D721Med (cell line): Measurements from ENCODE around the gene CLRN1.

Source experiments
- DNase-seq: peaks from one replicate; pipeline ENCODE4 v3.0.0; 2011; ENCODE audit warnings: low spot score; ENCODE audit not compliant: insufficient read length
- FAIRE-seq: peaks from 2 replicates; lab custom pipeline; 2011; peaks lifted over from hg19 to GRCh38; lab: Jason Lieb, UNC
- TF ChIP-seq, protein P1 (sequence below): IDR thresholded peaks from 2 replicates; pipeline ENCODE4 v1.5.1; 2012; ENCODE audit warnings: mild to moderate bottlenecking, control low read depth; ENCODE audit not compliant: insufficient read depth; ENCODE audit errors: missing control alignments

The CLRN1 gene, protein sequence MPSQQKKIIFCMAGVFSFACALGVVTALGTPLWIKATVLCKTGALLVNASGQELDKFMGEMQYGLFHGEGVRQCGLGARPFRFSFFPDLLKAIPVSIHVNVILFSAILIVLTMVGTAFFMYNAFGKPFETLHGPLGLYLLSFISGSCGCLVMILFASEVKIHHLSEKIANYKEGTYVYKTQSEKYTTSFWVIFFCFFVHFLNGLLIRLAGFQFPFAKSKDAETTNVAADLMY

DNA sequence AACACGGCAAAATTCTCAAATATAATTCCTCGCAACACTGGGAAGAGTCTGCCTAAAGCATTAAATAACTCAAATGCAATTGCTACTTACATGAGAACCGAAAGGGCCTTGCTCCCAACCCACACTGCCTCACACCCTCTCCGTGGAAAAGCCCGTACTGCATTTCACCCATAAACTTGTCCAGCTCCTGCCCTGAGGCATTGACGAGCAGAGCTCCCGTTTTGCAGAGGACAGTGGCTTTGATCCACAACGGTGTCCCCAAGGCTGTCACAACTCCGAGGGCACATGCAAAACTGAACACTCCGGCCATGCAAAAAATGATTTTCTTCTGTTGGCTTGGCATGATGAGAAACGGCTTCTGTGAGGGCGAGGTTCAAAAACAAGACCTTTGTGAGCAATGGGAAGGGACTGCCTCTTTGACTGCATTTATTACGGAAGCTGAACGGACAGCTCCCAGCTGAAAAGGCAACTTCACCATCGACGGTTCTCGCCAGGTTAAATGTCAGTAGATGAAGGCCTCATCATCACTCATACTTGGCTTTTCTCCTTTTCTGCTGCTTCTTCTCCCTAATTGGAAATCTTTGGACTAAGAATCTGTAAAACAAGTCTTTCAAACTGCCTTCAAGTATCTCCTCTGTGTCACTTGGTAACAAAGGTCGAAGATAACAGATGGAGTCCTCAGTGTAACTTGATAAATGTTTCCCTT is at the start of gene CLRN1:
CLRN1 (minus strand) TSS at position 362 of the 706 bp plus-strand sequence; CDS start at position 343, 19 bp downstream.
- no peak for DNase-seq
- FAIRE-seq, result no peak
- TF ChIP-seq, protein P1, sequence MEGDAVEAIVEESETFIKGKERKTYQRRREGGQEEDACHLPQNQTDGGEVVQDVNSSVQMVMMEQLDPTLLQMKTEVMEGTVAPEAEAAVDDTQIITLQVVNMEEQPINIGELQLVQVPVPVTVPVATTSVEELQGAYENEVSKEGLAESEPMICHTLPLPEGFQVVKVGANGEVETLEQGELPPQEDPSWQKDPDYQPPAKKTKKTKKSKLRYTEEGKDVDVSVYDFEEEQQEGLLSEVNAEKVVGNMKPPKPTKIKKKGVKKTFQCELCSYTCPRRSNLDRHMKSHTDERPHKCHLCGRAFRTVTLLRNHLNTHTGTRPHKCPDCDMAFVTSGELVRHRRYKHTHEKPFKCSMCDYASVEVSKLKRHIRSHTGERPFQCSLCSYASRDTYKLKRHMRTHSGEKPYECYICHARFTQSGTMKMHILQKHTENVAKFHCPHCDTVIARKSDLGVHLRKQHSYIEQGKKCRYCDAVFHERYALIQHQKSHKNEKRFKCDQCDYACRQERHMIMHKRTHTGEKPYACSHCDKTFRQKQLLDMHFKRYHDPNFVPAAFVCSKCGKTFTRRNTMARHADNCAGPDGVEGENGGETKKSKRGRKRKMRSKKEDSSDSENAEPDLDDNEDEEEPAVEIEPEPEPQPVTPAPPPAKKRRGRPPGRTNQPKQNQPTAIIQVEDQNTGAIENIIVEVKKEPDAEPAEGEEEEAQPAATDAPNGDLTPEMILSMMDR, result no peak

DNA sequence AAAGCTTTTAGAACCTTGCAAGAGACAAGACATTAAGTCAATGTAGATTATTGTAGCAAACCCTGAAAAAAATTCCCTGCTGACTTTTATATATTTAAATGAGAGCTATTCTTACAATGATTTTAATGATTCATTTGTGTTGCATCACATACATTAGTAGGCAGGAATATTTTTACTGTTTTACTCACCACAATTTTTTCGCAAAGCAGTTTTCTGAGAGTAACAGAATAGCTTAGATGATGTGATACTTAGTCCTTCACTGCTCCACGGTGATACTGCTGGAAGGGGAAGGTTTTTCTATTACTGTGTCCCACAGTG is 43.9 kb upstream of the CLRN1 start:
- no peak for FAIRE-seq
- no peak for DNase-seq
- TF ChIP-seq, protein P1, result no peak

DNA sequence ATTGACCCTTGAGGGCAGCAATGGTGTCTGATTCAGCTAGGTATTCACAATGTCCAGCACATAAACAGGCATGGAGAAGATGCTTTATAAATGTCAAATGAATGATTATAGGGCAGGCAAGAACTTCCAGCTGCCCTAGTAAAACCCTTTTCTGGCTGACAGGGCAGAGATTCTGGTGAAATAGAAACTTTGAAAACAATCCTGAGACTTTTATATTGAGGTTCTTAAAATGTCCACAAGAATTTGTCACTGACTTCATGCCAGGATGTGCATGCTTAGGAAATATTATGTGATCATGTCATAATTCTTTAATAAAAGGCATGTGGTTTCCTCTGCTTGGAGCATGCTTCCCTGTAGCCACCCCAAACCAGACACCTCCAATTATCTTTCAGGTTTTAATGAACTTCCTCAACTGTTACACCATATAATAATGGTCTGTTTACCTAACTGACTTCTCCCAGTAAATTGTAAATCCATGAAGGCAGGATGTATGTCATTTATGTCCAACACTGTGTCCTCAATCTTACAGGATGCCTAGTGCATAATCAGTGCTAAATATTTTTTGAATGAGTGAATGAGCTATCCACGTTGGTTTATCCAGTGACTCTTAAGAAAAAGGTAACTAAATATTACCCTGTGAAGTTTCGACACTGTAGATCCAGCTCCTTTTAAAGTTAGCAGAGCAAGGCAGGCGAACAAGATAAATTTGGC is 43.4 kb upstream of the CLRN1 start:
- no peak for DNase-seq
- no peak for FAIRE-seq
- TF ChIP-seq, protein P1, result no peak

DNA sequence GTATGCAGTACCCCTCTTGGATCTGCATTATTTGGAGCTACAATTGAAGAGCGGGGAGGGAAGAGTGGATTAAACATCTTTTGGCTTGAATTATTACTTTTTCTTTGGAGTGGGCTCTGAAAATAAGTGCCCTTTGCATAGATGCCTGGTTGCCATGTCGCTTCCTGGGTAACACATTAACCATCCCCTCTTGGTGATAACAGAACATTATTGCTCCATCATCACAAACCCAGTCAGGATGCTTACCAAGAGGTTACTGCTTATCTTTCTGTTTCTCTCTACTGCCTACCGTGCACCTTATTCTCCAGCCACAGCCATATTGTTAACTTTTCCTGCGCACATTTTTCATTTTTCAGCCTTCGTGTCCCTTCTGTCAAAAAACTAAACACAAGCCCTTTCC is 42.7 kb upstream of the CLRN1 start:
- DNase-seq, result no peak
- no peak for FAIRE-seq
- TF ChIP-seq, protein P1, result no peak

DNA sequence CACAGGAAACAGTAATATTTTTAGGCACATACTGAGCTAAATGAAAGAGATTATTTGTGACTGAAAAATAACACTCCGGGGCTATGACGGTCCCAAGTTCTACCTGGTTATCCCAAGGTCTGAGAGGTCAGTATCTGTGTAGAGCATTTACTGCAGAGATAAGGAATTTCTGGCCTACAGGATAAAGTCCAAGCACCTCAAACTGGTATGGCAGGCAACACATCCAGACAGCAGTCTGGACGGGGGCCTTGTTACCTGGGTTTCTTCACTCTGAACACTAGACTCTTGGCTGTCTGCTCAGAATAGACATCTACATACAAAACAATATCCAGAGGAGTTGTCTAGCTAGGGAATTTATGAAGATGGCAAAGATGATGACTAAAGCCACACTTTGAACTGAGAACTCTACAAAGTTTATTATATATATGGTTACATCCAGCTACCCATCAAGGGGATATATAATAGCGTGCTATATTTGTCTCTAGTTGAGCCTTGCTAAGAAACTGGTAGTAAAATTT is 42.0 kb upstream of the CLRN1 start:
- FAIRE-seq, result no peak
- TF ChIP-seq, protein P1, result no peak

DNA sequence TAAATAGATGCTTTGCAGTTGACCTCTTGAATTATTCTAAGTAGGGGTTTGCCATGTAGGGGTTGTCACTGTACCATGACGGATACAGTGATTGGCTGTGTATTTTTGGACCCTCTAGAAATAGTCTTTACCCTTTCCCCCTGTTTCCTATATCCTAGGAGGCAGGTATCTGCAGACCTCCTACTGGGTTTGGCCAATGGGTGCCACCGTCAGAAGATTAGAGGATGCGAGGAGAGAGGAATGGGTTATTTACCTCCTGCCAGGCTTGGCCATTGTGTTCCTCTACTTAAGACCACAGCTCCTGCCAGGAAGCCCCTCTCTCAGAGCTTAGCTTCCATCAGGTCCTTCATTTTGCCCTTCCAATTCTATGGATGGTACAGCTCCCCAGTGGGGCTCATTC is 40.2 kb upstream of the CLRN1 start:
- FAIRE-seq (no peak), DNase-seq (no peak)
- TF ChIP-seq, protein P1, result no peak

More for the DNA sequence above, 42.0 kb upstream of the CLRN1 start:
- no peak for DNase-seq

DNA sequence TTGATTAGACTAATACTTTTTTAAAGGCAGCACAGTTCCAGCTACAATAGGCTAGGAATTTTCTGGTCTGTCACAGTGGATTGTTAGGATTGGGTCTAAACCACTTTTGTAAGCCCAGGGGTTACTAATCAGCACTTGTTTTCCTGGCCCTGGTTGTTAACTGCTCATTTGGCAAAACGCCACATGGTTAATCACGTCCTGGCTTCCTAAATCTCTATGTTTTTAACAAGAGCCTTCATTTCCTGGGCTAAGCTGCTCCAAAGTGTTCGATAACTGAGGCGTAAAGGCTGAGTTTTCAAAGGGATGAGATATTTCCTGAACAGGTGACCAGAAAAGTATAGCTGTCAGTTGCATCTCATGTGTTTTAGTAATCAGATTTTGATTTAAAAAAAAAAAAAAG is 38.9 kb upstream of the CLRN1 start:
- FAIRE-seq (no peak), DNase-seq (no peak)
- TF ChIP-seq, protein P1, result no peak
